Daoy (cell line): ENCODE data around the gene SH3GL1. TPM values are rescaled to one million over a fixed set of nuclear protein-coding genes. Genes with fewer than 3 reads are reported as not detected.
"Not testable (repeated sequence)": the region's sequence is repeated elsewhere in the genome, so short reads cannot be mapped to it uniquely, and the experiment has no call there.

Source experiments
- DNase-seq: peaks from one replicate; pipeline ENCODE4 v3.0.0-alpha.2; 2015; ENCODE audit warnings: low read depth
- total RNA-seq: library from RNA; depleted of rRNA; stranded (reverse); fragments of >200 nt; shearing (Covaris generic); gene quantifications from 2 replicates; pipeline ENCODE4 v1.2.3, GENCODE V29; 2014

Gene SH3GL1
- total RNA-seq, 1 experiment from 2014 or later = 52.8 TPM

DNA sequence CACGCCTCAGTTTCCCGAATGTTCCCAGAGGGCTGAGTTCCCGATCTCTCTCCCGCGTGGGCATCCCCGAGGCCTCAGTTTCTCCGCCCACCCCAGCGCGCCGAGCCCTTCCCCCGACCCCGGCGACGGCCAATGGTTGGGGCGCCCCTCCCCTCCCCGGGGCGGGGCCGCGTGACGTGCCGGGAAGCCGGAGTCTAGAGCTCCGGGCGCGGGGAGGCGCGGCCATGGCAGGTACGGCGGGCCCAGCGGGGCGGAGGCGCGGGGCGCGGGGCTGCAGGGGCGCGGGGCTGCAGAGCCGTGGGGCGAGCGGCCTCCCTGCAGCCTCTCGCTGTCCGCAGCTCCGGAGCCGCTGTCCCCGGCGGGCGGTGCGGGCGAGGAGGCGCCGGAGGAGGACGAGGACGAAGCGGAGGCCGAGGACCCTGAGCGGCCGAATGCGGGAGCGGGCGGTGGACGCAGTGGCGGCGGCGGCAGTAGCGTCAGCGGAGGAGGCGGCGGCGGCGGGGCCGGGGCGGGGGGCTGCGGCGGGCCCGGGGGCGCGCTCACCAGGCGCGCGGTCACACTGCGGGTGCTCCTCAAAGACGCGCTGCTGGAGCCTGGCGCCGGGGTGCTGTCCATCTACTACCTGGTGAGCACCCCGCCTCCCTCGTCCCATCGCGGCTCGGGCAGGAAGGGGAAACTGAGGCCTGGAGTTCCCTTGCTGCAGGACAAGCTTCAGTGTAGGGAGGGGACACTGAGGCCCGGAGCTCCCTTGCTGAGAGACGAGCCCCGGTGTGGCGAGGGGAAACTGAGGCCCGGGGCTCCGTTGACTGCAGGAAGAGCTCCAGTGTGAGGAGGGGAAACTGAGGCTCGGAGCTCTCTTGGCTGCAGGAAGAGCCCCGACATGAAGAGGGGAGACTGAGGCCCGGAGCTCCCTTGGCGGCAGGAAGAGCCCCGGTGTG is 56.7 kb downstream of the SH3GL1 start, which contains the start of gene MPND:
Gene MPND, plus strand, starts transcription at position 193 of the 938 bp plus-strand sequence. Its CDS starts 32 bp downstream, at position 225.
- DNase-seq = peak; percentile 92

DNA sequence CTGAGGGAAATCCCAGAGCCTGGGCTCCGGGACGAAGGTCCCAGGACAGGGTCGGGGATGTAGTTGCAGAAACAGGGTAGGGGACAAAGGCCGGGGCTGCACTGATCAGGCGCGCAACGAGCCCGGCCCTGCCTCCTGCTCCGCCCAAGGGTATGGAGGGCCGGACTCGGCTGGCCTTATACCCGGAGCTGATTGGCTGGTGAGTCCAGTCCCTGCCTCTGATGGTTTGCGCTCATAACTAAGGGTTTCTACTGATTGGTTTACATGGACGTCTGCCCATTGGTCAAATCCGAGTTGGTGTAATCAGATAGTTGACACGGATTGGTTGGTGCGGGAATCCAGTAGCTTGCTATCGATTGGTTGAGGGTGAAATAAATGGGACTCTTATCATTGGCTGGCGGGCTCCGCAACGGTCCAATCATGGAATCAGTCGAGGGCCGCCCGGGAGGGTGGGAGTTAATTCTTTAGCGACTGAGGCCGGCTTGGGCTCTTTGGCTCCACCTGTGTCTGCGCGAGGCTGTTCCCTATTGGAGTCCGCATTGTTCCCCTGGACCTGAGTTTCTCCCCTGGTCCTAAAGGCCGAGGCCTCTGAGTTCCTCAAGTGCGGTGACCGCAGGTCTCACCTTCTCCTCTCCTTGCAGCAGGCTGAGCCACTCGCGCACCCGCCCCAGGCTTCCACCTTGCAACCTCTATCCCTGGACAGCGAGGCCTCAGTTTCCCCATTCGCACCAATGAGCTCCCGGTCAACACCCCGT is 57.6 kb downstream of the SH3GL1 start:
- DNase-seq = peak; percentile 99

DNA sequence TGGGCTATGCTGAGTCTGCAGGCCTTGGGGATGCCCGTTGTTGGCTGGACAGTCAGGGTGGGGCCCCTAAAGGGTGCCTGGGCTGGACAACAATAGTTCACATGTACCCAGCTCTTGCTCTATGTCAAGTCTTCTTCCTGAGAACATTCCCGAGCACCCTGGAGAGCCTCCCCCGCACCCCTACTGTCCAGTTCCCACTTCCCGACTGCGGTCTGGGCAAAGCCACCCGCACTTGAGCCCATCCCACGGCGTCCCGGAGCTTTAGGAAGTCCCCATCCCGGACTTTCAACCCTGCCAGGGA is 58.1 kb downstream of the SH3GL1 start:
- no peak for DNase-seq

DNA sequence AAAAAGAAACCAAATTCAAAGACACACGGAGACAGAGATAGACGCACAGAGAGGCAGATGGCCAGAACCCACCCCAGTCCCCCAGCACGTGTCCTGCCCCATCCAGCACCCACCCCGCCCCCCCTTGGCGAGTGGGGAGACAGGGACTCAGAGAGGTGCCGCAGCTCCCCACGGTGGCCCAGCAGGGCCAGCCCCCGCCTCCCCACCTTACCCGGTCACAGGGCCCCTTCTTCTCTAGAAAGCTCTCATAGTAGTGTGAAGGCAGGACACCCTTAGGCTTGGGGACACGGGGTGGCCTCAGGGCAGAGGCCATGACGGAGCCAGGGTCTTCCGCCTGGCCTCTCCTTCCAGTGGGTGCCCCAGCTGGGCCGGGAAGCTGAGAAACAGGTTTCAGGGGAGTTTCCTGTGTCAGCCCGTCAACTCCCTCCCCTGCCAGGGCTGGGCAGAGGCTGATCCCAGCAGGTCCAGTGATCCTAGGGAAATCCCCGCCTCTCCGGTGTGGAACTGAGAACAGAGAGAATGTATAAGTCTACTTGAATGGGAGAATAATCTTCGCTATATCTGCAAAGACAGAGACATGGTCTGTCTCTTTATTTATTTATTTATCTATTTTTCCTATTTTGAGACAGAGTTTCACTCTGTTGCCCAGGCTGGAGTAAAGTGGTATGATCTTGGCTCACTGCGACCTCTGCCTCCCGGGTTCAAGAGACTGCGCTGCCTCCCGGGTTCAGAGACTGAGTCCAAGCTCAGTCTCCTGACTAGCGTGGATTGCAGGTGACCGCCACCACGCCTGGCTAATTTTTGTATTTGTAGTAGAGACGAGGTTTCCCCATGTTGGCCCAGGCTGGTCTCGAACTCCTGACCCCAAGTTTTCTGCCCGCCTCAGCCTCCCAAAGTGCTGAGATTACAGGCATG is 61.6 kb downstream of the SH3GL1 start, which contains the start of gene STAP2:
Gene STAP2, minus strand, starts transcription at position 387 of the 915 bp plus-strand sequence. Its CDS starts 74 bp downstream, at position 313.
- peak; percentile 68 for DNase-seq

DNA sequence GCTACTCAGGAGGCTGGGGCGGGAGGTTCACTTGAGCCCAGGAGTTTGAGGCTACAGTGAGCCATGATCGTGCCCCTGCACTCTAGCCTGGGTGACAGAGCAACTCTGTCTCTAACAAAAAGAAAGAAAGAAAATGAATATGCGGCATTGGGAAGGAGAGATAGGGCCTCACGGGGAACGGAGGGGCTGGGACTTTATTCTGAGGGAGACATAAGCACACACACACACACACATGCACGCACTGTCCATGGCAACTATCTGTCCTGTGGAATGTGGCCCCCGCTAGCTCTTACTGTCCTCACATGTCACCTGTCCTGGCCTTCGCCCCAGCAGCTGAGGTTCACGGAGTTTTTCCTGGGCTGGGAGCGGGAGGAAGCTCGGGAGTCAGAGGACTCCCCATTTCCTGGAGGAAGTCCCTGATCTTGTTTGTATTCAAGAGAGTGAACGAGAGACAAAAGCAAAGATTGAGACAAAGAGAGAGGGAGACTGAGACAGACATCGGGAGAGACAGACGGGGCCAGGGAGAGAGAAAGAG is 62.4 kb downstream of the SH3GL1 start:
- DNase-seq = no peak

DNA sequence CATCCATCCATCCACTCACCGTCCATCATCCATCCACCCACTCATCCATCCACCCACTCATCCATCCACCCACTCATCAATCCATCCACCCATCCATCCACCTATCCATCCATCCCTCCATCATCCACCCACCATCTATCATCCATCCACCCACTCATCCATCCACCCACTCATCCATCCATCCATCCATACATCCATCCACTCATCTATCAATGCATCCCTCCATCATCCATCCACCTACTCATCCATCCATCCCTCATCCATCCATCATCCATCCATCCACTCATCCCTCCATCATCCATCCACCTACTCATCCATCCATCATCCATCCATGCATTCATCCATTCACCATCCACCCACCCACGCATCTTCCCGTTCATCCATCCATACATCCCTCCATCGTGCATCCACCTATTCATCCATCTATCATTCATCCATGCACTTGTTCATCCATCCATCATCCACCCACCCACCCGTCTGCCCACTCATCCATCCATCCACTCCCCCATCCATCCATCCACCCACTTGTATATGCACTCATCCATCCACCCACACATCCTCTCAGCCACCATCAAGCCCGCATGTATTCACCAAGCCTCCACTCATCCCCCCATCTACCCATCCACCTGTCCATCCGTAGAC is 65.3 kb downstream of the SH3GL1 start:
- DNase-seq = no peak

DNA sequence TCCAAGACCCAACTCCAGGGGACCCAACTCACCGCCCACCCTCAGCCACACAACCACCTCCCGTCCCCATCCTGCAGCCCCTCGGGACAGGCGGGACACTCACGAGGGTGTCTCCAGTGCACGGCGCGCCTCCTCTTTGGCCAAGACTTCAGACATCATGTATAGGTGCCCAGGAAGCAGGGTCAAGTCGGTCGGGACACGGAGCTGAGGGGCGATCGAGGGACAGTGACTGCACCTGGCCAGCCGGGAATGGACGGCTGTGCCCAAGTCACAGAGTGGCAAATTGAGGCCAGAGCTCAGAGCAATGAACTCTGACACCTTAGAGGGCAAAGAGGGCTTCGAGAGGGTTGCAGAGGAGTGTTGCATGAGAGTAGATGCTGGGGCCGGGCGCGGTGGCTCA is 70.5 kb downstream of the SH3GL1 start:
- DNase-seq = no peak

DNA sequence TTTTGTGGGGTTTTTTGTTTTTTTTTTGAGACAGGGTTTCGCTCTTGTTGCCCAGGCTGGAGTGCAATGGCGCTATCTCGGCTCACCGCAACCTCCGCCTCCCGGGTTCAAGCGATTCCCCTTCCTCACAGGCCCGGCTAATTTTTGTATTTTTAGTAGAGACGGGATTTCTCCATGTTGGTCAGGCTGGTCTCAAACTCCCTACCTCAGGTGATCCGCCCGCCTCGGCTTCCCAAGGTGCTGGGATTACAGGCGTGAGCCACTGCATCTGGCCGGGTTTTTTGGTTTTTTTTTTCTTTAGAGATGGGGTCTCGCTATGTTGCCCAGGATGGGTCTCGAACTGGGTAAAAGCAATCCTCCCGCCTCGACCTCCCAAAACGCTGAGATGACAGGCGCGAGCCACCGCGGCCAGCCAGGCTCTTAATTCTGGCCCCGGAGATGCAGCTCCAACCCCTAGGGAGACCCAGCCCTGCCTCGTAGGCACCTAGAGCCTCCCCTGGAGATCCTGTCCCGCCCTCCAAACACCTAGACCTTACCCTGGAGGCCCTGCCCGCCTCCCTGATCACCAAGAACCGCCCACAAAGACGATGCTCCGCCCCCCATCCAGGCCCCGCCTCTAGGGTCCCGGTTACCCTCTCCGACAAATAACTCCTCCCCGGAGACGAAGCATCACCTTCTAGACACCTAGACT is 71.2 kb downstream of the SH3GL1 start:
- not testable (repeated sequence) for DNase-seq

DNA sequence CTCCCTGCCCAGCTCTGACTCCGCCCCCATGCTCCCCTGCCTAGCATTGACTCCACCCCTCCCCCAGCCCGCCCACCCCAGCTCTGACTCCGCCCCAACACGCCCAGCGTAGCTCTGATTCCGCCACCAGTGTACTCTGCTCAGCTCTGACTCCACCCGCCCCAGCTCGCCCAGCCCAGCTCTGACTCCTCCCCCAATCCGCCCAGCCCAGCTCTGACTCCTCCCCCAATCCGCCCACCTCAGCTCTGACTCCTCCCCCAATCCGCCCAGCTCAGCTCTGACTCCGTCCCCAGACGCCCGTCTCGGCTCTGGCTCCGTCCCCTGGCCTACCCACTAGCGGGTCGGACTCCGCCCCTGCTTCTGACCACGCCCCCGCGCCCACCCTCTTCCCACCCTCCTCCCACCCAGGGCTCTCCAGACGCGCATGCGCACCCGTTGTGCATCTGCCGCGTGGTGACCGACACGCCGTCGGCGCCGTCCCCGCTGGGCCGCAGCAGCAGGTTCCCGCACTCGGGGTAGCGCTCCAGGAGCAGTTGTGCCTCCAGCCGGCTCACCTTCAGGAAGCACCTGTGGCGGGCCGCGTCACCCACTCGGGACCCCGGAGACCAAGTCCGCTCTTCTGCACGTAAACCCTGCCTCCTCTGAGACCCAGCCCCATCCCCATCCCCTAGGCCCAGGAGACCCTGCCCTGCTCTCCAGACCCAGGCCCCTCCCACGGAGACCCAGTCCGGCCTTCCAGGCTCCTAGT is 71.9 kb downstream of the SH3GL1 start:
- peak; percentile 88 for DNase-seq

DNA sequence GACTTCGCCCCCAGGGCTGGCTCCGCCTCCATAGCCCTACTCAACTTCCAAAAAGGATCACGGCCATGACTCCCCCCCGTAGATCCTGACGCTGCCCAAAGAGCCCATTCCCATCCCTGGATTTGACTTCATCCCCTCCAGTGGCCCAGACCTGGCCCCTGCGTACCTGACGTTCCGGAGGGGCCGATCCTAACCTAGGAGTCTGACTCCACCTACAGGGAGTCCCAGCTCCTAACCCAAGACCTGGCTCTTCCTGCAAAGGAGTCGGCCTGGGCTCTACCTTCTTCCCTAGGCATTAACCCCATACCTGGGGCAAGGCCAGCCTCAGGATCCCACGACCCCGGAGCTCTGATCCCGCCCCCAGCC is 72.5 kb downstream of the SH3GL1 start:
- no peak for DNase-seq

DNA sequence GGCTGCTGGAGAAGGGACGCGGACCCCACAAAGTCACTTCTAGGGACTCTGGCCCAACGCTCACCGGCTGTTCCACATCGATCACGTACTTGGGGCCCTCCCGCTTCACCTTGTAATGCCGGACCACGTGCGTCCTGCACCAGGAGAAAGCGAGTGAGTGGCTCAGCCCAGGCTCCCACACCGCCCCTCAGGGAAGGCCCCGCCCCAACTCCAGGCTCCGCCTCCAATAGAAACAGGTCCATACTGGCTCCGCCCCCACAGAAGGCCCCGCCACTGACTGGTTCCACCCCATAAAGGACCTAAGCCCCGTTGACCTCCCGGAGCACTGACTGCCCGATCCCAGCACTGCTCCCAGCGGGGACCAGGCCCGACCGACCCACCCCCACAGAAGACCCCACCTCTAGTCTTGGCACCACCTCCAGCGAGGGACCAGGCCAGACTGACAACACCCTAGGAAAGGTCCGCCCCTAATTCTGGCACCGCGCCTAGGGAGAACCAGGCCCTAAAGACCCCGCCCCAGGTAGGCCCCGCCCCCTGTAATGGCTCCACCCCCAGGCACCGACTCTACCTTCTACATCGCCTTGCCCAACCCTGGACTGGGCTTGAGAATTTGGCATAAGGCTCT is 73.0 kb downstream of the SH3GL1 start:
- DNase-seq = peak; percentile 85

DNA sequence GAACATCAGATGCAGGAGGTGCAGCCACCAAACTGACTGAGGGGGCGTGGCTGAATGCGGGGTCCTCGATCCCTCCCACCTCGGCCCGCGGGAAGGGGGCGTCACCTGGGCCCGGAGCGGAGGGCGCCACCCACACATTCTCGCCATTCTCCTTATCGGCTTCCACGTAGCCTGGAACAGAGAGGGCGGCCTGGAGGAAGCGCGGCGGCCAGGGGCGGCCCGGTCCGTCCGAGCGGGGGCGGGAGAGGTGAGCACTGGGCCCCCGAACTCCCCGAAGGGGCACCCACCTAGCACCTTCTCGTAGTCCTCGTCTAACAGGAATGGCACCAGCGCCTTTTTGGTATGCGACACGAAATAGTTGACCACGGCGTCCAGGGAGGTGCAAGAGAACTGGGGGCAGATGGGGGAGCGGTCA is 73.5 kb downstream of the SH3GL1 start:
- DNase-seq = no peak

DNA sequence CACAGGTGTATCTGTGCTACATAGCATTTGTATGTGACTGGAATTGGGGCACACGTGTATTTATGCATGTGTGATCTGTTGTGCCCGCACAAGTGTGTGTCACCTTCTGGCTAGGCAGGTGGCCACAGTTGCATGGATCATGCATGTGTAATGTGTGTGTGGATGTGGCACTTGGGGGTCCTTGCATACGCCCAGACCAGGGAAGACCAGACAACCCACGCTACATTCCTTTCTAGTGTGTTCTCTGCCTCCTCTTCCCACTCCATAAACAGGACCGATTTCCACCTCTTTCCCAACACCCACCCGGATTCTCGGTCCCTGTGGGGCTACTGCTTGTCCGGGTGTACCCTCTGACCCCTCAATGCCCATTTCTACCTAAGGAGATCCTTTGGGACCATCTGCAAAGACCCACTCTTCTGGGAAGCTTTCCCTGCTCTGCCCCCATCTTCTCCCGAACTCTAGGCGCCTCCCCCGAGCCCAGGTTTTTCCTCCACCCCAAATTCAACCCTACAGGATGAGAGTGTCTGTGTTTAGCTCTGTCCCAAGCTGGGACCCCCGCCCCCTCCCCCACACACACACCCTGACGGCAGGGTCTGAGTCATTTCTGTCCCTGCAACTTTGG is 74.0 kb downstream of the SH3GL1 start:
- DNase-seq = no peak

DNA sequence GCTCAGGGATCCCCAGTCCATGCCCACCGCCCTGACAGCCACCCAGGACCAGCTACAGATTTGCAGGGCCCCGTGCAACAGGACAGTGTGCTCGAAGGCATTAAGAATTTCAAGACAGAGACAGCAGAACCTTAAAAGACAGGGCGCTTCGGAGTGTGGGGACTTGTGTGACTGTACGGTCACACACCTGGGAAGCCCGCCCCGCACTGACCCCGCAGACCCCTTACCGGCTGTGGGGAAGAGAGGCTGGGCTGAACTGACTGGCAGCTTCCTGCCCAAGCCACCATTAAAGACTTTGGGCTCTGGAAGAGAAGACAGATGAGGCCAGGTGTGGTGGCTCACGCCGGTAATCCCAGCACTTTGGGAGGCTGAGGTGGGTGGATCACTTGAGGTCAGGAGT is 76.1 kb downstream of the SH3GL1 start:
- DNase-seq = no peak

DNA sequence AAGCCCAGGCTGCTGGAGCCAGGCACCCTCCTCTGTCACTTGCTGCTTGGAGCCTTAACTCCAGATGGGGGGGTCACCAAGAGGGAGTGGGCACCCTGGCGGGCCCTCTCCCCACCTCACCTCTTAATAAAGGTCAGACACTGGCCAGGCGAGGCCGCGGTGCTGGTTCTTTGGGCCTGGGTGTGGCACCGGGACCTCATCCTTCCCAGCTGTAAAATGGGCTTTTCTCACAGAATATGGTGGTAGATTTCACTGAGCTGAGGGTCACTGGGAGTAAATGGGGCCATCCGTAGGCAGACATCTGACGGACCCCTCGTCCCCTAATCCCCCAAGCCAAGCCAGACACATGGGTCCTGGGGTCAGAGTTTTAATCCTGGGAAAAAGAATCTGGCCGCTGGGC is 76.7 kb downstream of the SH3GL1 start:
- no peak for DNase-seq

DNA sequence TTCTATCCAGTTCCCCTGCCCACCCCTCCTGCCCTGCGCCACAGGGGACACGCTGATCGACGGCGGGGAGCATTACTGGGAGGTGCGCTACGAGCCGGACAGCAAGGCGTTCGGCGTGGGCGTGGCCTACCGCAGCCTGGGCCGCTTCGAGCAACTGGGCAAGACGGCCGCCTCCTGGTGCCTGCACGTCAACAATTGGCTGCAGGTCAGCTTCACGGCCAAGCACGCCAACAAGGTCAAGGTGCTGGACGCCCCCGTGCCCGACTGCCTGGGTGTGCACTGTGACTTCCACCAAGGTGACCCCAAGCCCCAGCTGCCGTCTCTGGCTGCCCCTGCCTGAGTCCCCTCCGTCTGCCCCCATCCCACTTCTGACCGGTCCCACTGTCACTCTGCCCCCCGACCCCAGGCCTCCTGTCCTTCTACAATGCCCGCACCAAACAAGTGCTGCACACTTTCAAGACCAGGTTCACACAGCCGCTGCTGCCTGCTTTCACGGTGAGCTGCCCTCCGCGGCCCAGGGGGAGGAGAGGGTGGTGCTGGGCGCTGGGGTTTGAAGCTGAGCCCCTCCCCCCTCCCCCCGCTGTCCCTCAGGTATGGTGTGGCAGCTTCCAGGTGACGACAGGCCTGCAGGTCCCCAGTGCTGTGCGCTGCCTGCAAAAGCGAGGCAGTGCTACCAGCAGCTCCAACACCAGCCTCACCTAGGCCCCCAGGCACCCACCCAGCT is 77.2 kb downstream of the SH3GL1 start:
- DNase-seq = no peak

DNA sequence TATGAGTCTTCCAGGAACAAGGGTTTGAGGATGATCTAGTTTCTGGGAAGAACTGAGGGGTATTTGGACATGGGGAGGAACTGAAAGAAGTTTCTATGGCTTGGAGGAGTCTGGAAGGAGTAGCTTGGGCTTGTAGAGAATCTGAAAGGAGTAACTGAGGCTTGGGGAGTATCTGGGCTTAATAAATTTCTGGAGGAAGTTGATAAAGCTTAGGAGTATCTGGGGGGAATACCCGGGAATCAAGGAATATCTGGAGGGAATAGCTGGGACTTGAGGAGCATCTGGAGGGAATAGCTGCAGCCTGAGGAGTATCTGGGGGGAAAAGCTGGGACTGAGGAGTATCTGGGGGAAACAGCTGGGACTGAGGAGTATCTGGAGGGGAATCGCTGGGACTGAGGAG is 79.9 kb downstream of the SH3GL1 start:
- DNase-seq = no peak
